Measurements from ENCODE around the gene CLDN20. TPM values are rescaled to one million over a fixed set of nuclear protein-coding genes. Genes with fewer than 3 reads are reported as not detected.

Gene CLDN20
- total RNA-seq, 2 experiments from 2014 or later = not detected

DNA sequence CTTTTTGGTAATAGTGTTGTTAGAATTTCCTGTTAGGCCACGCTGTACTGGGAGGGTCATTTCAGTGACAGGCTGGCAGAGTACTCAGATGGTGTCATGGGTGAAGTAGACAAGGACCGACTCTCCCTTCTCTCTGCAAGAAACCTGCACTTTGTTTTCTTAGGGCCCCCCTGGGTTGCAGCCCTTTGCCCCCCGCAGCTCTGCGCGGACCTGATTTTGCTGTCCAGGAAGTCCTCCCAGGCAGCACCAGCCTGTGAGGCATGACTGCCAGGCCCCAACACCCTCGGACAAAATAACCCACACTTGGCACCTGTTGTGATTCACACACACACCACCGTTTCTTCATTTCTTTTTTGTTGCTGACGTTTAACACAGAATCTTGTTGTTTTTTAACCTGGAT is 21.8 kb upstream of the CLDN20 start:
- H3K9me3 Mint-ChIP-seq = peaks cover 2% of the 10 kb centered on the region

GRCh38 chr6:155244434-155244833 is 19.4 kb upstream of the CLDN20 start:
- CTCF ChIA-PET = no interaction called here
- intact Hi-C loops (cut with micrococcal nuclease) = no loop called here
- peaks cover 15% of the 10 kb centered on the region for H3K36me3 Mint-ChIP-seq (ENCODE audit: low read depth)

More for the DNA sequence above, 21.8 kb upstream of the CLDN20 start:
- ATAC-seq (no peak), DNase-seq (no peak)
- Mint-ChIP-seq H3K27ac (no peak overlapping the region), H3K27me3 (peaks cover 4% of the 10 kb centered on the region), H3K4me3 (no peak overlapping the region), H3K4me1 (ENCODE audit: low read depth) (no peaks in the 10 kb centered on the region), H3K36me3 (ENCODE audit: low read depth) (peaks cover 4% of the 10 kb centered on the region)
- ChIA-PET CTCF (interaction anchor here (0.9 to 1.8 kb wide), 3 partner anchors 15 to 314 kb away, joined by 3 to 4 read pairs (median 3); no protein-coding TSS in a partner anchor), POLR2A (interaction anchor here (0.8 kb wide), 1 partner anchor 17 kb away, joined by 3 read pairs; no protein-coding TSS in a partner anchor)
- intact Hi-C loops (cut with micrococcal nuclease) = no loop called here
- TF ChIP-seq, protein P1, sequence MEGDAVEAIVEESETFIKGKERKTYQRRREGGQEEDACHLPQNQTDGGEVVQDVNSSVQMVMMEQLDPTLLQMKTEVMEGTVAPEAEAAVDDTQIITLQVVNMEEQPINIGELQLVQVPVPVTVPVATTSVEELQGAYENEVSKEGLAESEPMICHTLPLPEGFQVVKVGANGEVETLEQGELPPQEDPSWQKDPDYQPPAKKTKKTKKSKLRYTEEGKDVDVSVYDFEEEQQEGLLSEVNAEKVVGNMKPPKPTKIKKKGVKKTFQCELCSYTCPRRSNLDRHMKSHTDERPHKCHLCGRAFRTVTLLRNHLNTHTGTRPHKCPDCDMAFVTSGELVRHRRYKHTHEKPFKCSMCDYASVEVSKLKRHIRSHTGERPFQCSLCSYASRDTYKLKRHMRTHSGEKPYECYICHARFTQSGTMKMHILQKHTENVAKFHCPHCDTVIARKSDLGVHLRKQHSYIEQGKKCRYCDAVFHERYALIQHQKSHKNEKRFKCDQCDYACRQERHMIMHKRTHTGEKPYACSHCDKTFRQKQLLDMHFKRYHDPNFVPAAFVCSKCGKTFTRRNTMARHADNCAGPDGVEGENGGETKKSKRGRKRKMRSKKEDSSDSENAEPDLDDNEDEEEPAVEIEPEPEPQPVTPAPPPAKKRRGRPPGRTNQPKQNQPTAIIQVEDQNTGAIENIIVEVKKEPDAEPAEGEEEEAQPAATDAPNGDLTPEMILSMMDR (IDR thresholded peaks at IDR 0.05) = no peak

GRCh38 chr6:155245193-155245592 is 18.6 kb upstream of the CLDN20 start:
- Mint-ChIP-seq H3K9me3 (no peaks in the 10 kb centered on the region), H3K27me3 (no peaks in the 10 kb centered on the region), H3K36me3 (ENCODE audit: low read depth) (peaks cover 17% of the 10 kb centered on the region), H3K27ac (no peak overlapping the region), H3K4me3 (no peak overlapping the region), H3K4me1 (ENCODE audit: low read depth) (no peaks in the 10 kb centered on the region)
- ChIA-PET POLR2A (no interaction called here), CTCF (no interaction called here)
- DNase-seq (no peak), ATAC-seq (no peak)
- intact Hi-C loops (cut with micrococcal nuclease) = loop anchor here (5.0 kb wide), 1 partner anchor 68 kb away; no protein-coding TSS in a partner anchor
- TF ChIP-seq, protein P1 (IDR thresholded peaks at IDR 0.05) = no peak

More at GRCh38 chr6:155244434-155244833, 19.4 kb upstream of the CLDN20 start:
- Mint-ChIP-seq H3K27ac (no peak overlapping the region), H3K4me1 (ENCODE audit: low read depth) (no peaks in the 10 kb centered on the region), H3K9me3 (no peaks in the 10 kb centered on the region), H3K27me3 (no peaks in the 10 kb centered on the region), H3K4me3 (no peak overlapping the region)
- ATAC-seq (no peak), DNase-seq (no peak)
- TF ChIP-seq, protein P1 (IDR thresholded peaks at IDR 0.05) = no peak
- POLR2A ChIA-PET = no interaction called here

GRCh38 chr6:155245831-155246230 is 18.0 kb upstream of the CLDN20 start:
- no peak overlapping the region for H3K4me3 Mint-ChIP-seq
- intact Hi-C loops (cut with micrococcal nuclease) = loop anchor here (5.0 kb wide), 1 partner anchor 69 kb away; no protein-coding TSS in a partner anchor
- no peaks in the 10 kb centered on the region for H3K4me1 Mint-ChIP-seq (ENCODE audit: low read depth)
- no peaks in the 10 kb centered on the region for H3K27me3 Mint-ChIP-seq
- no peak overlapping the region for H3K27ac Mint-ChIP-seq
- peaks cover 20% of the 10 kb centered on the region for H3K36me3 Mint-ChIP-seq (ENCODE audit: low read depth)
- CTCF ChIA-PET = no interaction called here
- H3K9me3 Mint-ChIP-seq = no peaks in the 10 kb centered on the region
- POLR2A ChIA-PET = no interaction called here
- no peak for ATAC-seq
- no peak for DNase-seq
- TF ChIP-seq, protein P1 (IDR thresholded peaks at IDR 0.05) = no peak

- peaks cover 23% of the 10 kb centered on the region for H3K36me3 Mint-ChIP-seq (ENCODE audit: low read depth)
- intact Hi-C loops (cut with micrococcal nuclease) = loop anchor here (5.0 kb wide), 1 partner anchor 70 kb away; no protein-coding TSS in a partner anchor
- H3K9me3 Mint-ChIP-seq = no peaks in the 10 kb centered on the region
- no peaks in the 10 kb centered on the region for H3K27me3 Mint-ChIP-seq
- no peak for ATAC-seq
- TF ChIP-seq, protein P1 (IDR thresholded peaks at IDR 0.05) = no peak
- no peaks in the 10 kb centered on the region for H3K4me1 Mint-ChIP-seq (ENCODE audit: low read depth)
- H3K27ac Mint-ChIP-seq = no peak overlapping the region
- no peak for DNase-seq
- ChIA-PET CTCF (interaction anchor here (1.4 to 2.6 kb wide), 3 partner anchors 11 to 319 kb away, joined by 3 to 8 read pairs (median 8); no protein-coding TSS in a partner anchor), POLR2A (no interaction called here)
- H3K4me3 Mint-ChIP-seq = no peak overlapping the region
These were observed 17.0 kb upstream of the CLDN20 start for GRCh38 chr6:155246825-155247224.
